Measurements from ENCODE around the gene TRIM71.
"Not testable (repeated sequence)": the region's sequence is repeated elsewhere in the genome, so short reads cannot be mapped to it uniquely, and the experiment has no call there.

TRIM71 gene

DNA sequence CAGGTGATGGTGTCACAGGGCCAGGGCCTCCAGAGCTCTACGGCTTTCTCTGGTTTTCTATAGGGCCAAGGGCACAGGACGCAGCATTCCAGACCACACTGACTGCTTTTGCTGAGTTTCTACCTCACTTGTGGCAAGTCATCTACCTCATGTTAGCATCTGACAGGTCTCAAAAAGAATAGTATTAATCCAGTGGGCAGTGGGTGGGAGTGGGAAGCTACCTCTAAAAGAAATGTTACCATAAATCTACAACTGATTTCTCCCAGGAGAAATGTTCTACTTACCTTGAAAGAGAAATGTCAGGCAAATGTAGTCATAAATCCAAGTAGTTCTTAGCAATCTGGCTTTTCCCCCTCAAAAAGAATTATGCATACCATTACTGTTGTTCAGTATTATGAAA, 77.9 kb downstream of the TRIM71 start:
- DNase-seq = no peak

DNA sequence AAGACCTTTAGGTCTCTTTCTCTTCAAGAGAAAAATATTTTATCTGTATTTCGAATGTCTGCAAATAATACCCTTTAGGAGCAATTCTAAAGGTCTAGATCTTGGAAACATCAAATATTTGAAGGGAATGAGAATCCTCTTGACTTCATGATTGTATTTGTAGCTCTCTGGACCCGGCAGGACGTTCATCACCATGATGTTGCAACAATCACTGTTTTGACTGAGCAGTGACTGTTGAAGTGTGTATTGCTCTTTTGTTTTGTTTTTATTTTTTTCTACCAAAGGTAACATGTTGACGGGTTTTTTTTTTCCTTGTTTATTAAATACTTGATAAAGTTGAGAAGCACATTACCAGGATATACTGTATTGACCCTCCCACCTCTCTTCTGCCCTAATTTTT, 78.3 kb downstream of the TRIM71 start:
- DNase-seq = no peak

DNA sequence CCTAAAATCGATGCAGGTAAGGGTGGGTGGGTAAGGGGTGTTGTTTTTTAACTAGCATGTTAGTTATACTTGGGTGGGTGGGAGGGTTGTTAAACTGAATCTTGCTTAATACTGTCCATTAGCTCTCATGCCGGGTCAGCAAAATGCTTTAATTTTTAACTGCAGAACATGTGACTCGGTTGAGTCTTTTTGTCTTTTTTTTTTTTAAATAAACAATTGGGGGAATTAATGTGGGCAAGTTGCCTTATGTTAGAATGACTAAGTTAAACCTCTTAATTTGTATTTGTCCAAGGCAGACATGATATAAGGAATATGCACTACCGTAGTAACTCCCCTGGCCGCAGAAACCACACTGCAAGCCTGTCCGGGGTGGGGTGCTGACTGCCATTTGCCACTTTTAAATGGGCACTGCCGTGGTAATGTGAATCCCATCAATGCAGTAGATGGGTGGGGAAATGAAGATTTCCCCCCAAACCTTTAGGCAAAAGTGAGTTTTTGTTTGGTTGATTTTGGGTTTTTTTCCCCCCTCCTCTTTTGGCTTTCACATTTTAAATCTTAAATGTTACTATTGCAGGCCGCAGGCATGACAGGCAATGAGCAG, 79.3 kb downstream of the TRIM71 start:
- DNase-seq = no peak

DNA sequence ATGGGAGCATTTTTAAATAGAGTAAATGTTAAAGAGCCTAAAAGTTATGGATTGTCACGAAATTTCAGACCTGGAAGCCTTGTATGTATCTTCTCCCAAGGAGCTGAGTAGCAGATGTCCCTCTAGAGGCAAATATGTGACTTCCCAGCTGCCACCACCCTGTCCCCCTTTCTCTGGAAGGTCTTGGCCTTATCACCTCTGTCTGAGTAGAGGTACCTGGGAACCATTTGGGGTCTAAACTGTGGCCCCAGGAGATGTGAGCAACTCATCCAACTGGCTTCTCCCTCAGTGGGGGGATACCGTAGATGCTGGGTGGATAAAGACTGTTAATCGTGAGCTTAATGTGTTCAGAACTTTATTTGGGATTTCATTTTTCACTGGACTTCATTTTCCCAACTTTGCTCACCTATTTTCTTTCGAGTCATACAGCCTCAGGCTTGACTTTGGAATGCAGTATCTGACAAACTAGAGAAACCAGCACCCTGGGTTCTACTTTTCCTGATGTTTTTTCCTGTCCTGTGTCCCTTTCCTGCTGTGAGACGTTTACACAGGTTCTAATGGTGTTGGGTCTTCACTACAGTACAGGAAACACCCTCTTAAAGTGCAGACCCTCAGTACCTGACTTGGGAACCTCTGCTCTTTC, 80.3 kb downstream of the TRIM71 start:
- DNase-seq = no peak

DNA sequence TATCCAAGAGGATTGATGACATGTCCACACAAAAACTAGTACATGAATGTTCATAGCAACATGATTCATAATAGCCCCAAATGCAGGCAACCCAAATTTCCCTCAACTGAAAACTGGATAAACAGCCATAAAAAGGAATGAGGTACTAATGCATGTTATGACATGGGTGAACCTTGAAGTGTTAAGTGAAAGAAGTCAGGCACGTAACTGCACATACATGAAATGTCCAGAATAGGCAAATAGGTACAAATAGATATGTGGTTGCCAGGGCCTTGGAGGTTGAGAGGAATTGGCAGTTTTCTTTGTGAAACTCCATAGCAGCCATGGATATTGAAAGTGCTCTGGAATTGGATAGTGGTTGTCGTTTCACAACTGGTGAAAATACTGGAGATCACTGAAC, 81.5 kb downstream of the TRIM71 start:
- DNase-seq = no peak

DNA sequence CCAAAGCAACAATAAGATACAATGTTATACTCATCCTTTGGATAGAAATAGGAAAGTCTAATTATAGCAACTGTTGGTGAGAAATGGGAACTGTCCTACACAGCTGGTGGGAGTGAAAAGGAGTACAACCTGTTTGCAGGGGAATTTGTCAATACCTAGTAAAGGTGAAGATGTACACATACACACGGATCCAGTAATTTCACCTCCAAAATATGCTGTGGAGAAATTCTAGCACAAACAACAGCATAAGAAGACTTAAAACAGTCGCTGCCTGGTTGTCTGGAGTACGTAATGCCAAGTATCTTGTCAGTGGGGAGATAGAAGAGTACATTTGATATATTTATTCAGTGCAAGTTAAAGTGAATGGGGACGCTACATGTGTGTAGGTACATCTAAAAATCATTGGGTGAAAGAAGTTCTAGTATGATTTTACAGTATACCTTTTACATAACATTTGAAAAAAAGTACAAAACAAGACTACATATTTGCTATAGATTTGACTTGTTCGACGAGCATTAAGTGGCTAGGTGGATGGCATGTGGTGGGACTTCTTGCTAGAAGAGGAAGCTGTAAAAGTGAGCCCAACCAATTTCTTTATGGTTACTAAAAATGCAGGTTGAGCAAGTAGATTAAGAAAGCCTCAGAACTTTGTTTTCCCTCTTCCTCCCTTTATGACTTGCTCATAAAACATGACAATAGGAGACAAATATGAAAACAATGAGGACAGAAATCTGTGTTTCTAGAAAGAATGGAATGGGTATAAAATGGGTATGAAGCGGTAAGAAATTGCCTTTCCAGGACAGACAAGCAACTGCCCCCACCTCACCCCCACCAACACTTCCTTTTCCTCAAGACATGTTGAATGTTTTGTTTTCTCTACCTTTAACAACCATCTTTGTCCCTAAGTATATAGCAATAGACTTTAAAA, 83.5 kb downstream of the TRIM71 start:
- DNase-seq = no peak

DNA sequence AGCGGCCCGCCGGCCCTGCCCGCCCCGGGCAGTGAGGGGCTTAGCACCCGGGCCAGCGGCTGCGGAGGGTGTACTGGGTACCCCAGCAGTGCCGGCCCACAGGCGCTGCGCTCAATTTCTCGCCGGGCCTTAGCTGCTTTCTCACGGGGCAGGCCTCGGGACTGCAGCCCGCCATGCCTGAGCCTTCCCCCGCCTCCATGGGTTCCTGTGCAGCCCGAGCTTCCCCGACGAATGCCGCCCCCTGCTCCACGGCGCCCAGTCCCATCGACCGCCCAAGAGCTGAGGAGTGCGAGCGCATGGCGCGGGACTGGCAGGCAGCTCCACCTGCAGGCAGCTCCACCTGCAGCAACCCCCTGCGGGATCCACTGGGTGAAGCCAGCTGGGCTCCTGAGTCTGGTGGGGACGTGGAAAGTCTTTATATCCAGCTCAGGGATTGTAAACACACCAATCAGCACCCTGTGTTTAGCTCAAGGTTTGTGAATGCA, 85.1 kb downstream of the TRIM71 start:
- DNase-seq = peak; percentile 64

DNA sequence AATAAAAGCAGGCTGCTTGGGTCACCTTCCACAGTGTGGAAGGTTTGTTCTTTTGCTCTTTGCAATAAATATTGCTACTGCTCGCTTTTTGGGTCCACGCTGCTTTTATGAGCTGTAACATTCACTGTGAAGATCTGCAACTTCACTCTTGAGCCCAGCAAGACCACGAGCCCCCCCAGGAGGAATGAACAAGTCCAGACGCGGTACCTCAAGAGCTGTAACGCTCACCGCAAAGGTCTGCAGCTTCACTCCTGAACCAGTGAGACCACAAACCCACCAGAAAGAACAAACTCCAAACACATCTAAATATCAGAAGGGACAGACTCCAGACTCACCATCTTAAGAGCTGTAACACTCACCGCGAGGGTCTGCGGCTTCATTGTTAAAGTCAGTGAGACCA, 86.2 kb downstream of the TRIM71 start:
- no peak for DNase-seq

DNA sequence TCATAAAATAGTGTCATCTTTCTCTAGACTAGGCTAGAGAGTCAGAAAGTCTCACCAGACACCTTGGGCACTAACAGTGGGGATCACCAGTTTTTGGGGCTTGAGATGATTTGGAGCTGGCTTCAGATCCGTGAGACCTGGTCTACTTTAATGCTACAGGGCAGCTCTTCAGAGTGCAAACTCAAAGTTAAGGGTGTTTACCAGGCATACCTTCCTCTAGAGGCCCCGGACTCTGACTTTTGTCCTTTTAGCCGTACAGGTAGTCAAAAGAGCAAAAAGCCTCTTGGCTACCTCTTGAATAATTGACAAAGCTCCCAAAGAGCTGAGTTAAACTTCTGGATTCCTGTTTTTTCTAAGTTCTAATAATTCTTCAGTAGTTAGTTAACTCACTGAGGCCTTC, 92.2 kb downstream of the TRIM71 start:
- no peak for DNase-seq

DNA sequence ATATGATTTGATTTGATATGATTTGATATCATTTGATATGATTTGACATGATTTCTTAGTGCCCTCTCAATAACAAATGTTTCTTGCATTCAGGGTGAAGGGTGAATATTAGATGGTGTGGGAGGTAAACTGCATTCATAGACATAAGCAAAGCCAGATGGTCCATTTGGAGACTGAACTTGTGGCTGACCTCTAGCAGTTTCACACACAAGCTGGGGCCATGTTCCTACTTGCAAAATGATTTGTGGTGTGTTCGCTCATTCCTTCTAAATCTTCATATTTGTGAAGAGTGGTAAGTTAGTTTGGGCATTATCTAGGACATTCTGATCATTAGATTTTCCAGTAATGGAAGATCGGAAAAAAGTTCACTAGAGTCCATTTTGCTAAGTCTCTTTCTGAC, 93.2 kb downstream of the TRIM71 start:
- DNase-seq = no peak

DNA sequence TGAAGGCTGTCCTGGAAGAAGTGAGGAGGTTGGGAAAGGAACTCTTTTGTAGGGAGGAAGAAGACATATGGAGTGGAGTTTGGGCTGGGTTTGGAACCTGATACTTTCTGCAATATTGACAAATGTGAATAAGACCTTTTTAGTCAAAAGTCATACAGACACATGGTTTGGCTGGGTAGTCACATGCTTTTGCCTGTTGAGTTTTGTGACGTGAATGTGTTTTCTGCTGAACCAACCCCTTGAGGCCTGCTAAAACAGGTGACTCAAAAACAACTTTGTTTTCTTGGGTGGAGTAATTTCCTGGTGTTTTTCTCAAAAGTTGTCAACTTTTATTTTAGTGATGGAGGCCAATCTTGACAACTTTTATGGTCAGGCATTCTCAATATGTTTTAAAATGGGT, 94.2 kb downstream of the TRIM71 start:
- no peak for DNase-seq

DNA sequence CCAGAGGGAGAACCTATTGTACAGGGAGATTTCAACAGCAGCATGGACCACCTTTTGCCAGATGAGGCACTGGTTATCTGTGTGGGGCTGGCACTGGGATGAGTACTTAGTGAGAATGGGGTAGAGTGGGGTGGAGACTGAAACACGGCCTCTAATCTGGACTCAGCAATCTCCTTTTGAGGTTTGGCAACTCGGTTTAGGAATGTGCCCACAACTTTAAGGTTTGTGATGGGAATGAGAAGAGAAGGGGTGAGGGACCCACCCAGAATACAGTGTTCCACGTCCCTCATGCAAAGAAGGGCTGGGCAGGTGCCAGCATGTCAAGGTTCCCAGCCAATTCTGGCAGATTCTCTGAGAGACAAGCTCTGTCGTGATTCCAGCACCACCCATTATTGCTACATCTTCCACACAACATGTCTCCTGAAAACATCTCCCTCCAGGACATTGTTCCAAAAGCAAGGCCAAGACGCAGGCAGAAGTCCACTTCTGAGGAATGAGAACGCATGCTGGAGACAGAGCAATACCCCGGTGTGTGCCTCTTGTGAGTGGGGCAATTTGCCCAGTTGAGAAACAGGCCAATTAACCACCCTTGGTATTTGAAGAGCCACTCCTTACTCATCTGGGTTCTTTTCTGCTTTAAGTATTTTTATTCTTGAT, 96.1 kb downstream of the TRIM71 start:
- DNase-seq = no peak

DNA sequence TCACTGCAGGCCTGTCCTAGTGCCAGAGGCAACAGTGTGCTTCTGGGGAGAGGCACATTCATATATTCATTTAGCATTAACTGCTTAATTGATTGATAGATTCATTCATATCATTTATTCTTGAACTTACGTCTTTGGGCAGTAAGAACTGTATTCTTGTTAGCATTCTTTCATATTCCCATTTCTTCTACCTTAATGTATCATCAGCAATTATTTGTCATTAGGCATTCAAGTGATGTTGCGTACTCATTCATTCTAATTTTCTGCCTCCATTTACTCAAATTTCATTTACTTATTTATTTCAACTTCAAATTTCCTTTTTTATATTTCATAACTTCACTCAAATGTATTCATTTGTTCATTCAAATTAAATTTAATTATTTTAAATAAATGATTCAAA, 102.1 kb downstream of the TRIM71 start:
- no peak for DNase-seq

DNA sequence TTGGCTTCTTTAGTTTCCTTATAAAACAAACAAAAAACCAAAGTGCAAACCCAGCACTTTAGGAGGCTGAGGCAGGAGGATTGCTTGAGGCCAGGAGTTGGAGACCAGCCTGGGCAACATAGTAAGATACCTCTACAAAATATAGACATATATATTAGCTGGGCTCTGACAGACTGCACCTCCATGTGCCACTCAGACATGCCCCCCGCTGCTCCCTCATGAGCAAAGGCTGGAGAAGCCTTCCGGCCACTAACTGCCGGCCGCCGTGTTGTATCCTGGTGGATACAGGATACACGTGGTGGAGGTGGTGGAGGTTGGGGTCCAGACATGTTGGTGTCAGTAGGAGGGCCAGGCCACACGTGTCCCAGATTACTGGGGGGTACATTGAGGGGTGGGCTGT, 104.3 kb downstream of the TRIM71 start:
- DNase-seq = no peak

DNA sequence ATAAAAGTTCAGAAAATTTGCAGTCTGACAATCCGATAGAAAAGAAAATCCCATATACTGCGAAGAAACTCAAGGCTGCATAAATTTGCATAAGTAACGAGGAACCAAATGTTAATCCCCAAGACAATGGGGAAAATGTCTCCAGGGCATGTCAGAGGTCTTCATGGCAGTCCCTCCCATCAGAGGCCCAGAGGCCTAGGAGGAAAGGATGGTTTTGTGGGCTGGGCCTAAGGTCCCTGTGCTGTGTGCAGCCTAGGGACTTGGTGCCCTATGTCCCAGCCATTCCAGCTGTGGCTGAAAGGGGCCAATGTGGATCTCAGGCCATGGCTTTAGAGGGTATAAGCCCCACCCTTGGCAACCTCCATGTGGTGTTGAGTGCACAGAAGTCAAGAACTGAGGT, 112.4 kb downstream of the TRIM71 start:
- DNase-seq = no peak

DNA sequence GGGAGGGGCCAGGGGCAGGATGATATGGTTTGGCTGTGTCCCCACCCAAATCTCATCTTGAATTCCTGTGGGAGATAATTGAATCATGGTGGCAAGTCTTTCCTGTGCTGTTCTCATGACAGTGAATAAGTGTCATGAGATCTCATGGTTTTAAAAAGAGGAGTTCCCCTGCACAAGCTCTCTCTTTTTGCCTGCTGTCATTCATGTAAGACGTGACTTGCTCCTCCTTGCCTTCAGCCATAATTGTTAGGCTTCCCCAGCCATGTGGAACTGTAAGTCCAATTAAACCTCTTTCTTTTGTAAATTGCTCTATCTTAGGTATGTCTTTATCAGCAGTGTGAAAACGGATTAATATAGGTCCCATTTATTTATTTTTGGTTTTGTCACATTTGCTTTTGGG, 113.5 kb downstream of the TRIM71 start:
- DNase-seq = not testable (repeated sequence)

DNA sequence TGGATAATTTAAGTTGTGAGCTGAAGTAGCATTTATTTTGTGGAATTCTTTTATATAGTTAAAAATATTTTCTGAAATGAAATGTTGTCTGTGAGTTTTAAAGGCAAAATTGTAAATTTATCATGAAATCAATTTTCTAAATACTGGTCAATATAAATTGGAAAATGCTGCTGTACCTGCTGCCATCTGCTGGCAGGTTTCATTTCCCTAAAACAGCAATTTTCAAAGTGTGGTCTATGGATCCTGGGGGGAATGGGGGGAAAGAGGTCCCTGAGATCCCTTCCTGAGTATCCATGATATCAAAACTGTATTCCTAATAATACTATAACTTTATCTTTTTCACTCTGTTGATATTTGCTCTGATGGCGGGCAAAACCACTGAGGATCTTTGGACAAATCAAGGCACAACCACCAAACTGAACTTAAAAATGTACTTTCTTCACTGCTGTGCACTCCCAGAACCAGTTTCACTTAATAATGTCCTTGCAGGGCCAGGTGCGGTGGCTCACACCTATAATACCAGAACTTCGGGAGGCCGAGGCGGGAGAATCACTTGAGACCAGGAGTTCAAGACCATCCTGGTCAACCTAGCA, 116.4 kb downstream of the TRIM71 start:
- DNase-seq = no peak

DNA sequence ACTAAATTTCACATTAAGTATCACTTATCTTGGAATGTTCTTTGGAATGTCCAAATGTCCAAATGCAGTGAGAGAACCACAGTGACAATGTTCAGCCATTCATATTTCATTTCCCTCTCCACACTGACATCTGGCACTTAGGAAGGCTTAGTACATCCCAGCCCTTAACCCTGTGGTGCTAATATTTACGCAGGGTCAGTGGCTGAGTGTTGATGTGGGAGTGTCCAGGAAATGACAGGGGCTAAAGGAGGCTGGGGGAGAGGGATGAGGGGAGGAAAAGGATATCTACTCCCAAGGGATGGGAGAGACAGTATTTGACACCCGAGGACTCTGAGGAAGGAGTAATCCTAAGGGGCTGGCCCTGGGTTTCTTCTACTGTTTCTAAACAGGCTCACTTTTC, 119.5 kb downstream of the TRIM71 start:
- no peak for DNase-seq

DNA sequence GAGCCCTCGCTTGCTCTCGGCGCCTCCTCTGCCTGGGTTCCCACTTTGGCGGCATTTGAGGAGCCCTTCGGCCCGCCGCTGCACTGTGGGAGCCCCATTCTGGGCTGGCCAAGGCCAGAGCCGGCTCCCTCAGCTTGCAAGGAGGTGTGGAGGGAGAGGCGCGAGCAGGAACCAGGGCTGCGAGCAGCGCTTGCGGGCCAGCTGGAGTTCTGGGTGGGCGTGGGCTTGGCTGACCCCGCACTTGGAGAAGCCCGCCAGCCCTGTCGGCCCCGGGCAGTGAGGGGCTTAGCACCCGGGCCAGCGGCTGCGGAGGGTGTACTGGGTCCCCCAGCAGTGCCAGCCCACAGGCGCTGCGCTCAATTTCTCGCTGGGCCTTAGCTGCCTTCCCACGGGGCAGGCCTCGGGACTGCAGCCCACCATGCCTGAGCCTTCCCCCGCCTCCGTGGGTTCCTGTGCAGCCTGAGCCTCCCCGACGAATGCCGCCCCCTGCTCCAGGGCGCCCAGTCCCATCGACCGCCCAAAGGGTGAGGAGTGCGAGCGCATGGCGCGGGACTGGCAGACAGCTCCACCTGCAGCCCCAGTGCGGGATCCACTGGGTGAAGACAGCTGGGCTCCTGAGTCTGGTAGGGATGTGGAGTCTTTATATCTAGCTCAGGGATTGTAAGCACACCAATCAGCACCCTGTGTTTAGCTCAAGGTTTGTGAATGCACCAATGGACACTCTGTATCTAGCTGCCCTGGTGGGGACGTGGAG, 121.9 kb downstream of the TRIM71 start:
- not testable (repeated sequence) for DNase-seq

DNA sequence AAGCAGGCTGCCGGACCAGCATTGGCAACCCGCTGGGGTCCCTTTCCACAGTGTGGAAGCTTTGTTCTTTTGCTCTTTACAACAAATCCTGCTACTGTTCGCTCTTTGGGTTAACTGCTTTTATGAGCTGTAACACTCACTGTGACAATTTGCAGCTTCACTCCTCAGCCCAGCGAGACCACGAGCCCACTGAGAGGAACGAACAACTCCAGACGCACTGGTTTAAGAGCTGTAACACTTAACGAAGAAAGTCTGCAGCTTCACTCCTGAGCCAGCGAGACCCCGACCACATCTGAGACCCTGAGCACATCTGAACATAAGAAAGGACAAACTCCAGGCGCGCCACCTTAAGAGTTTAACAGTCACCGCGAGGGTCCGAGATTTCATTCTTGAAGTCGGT, 122.9 kb downstream of the TRIM71 start:
- no peak for DNase-seq

DNA sequence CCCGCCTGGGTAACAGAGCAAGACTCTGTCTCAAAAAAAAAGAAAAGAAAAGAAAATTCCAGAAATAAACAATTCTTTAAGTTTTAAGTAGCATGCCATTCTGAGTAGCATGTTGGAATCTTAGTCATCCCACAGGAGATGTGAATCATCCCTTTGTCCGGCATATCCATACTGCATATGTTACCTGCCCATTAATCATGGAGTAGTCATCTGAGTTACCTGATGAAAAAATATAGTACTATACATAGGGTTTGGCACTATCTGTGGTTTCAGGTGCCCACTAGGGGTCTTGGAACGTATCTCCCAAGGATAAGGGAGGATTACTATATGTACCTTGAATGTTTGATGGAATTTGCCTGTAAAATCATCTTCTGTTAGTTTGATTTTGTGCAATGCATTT, 127.3 kb downstream of the TRIM71 start:
- DNase-seq = no peak

DNA sequence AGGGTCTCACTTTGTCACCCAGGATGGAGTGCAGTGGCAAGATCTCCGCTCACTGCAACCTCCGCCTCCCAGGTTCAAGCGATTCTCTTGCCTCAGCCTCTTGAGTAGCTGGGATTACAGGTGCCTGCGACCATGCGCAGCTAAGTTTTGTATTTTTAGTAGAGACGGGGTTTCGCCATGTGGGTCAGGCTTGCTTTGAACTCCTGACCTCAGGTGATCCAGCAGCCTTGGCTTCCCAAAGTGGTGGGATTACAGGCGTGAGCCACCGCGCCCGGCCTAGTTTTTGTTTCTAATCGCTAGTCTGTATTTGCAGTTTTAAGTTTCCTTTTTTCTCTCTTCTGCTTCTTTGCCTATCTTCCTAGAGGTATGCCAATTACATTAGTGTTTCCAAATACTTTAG, 127.8 kb downstream of the TRIM71 start:
- DNase-seq = not testable (repeated sequence)

Measured in activated CD4-positive, alpha-beta T cell treated with anti-CD3 and anti-CD28 coated beads for 48 hours (primary cell).